IMR-90 (cell line): ENCODE measurements around the gene FOXF1. TPM values are rescaled to one million over a fixed set of nuclear protein-coding genes. Genes with fewer than 3 reads are reported as not detected.

Source experiments
- ATAC-seq: fragments of 200-7000 bp; cut with Tn5 transposase; 2 replicates; pipeline ENCODE4 v1.9.1; 2020; ENCODE audit warnings: low read depth, mild to moderate bottlenecking, moderate library complexity
- BruUV-seq: library from RNA; stranded (reverse); fragments of 400-500 nt; replicated peaks from 2 replicates; lab custom pipeline; 2021; lab: Mats Ljungman, UMichigan
- CTCF ChIA-PET: fragments of 300-600 bp; formaldehyde crosslinking; extraction: SDS; loops from one replicate; lab custom pipeline; 2021; ENCODE audit warnings: antibody characterized with exemption; lab: Yijun Ruan, JAX
- POLR2A ChIA-PET: fragments of 300-600 bp; sonication (Branson Sonifier 250); formaldehyde crosslinking; loops from one replicate; lab custom pipeline; 2022; ENCODE audit warnings: antibody characterized with exemption; ENCODE audit not compliant: unreplicated experiment; lab: Charles Lee
- DNase-seq: peaks from one replicate; pipeline ENCODE4 v3.0.0; 2013
- H2AFZ ChIP-seq: replicated peaks from 2 replicates; pipeline ENCODE3; 2013; ENCODE audit warnings: low read length, mild to moderate bottlenecking; ENCODE audit not compliant: poor library complexity
- H2AK5ac ChIP-seq: 2 replicates; pipeline ENCODE4 v1.6.1; 2013; ENCODE audit warnings: low read depth, low read length, inconsistent platforms
- H2AK9ac ChIP-seq: replicated peaks from 2 replicates; pipeline ENCODE3; 2013; ENCODE audit warnings: mild to moderate bottlenecking, low read depth, low read length, moderate library complexity; ENCODE audit not compliant: poor library complexity
- H2BK120ac ChIP-seq: 2 replicates; pipeline ENCODE4 v1.6.1; 2013; ENCODE audit warnings: low read depth, low read length, inconsistent platforms
- H2BK15ac ChIP-seq: 3 replicates; pipeline ENCODE4 v1.6.1; 2013; ENCODE audit warnings: low read depth, low read length, inconsistent platforms
- H2BK20ac ChIP-seq: 2 replicates; pipeline ENCODE4 v1.6.1; 2013; ENCODE audit warnings: low read depth, mild to moderate bottlenecking, inconsistent platforms, low read length, moderate library complexity
- H2BK5ac ChIP-seq: 2 replicates; pipeline ENCODE4 v1.6.1; 2013; ENCODE audit warnings: mild to moderate bottlenecking, low read depth, low read length, inconsistent platforms; ENCODE audit not compliant: poor library complexity, severe bottlenecking
- H3K14ac ChIP-seq: replicated peaks from 2 replicates; pipeline ENCODE4 v1.6.1; 2013; ENCODE audit warnings: low read depth, low read length, inconsistent platforms
- H3K18ac ChIP-seq: 2 replicates; pipeline ENCODE4 v1.6.1; 2013; ENCODE audit warnings: low read depth, low read length, control low read depth
- H3K23ac ChIP-seq: 2 replicates; pipeline ENCODE4 v1.6.1; 2013; ENCODE audit warnings: low read depth, low read length, inconsistent platforms
- H3K27ac ChIP-seq: 2 replicates; pipeline ENCODE4 v1.5.1; 2013; ENCODE audit warnings: mild to moderate bottlenecking, control low read depth, low read length; ENCODE audit not compliant: insufficient read depth
- H3K27me3 ChIP-seq: 2 replicates; pipeline ENCODE4 v1.6.1; 2013; ENCODE audit warnings: low read length; ENCODE audit not compliant: control insufficient read depth, insufficient read depth
- H3K36me3 ChIP-seq: 2 replicates; pipeline ENCODE4 v1.6.1; 2013; ENCODE audit warnings: low read length, mixed read lengths; ENCODE audit not compliant: control insufficient read depth, insufficient read depth
- H3K4ac ChIP-seq: 2 replicates; pipeline ENCODE4 v1.6.1; 2013; ENCODE audit warnings: low read depth, low read length, inconsistent platforms
- H3K4me1 ChIP-seq: 2 replicates; pipeline ENCODE4 v1.6.1; 2013; ENCODE audit warnings: low read length, mixed read lengths; ENCODE audit not compliant: control insufficient read depth, insufficient read depth
- H3K4me2 ChIP-seq: 2 replicates; pipeline ENCODE4 v1.6.1; 2013; ENCODE audit warnings: low read depth, mild to moderate bottlenecking, control low read depth, low read length, moderate library complexity
- H3K4me3 ChIP-seq: 2 replicates; pipeline ENCODE4 v1.5.1; 2013; ENCODE audit warnings: low read depth, mild to moderate bottlenecking, control low read depth, low read length, moderate library complexity; ENCODE audit not compliant: insufficient read depth
- H3K56ac ChIP-seq: 2 replicates; pipeline ENCODE4 v1.6.1; 2013; ENCODE audit warnings: low read length, inconsistent platforms; ENCODE audit not compliant: insufficient read depth; ENCODE audit errors: extremely low read depth
- H3K79me1 ChIP-seq, 2 experiments: 2 replicates each; pipeline ENCODE4 v1.6.1; 2013; ENCODE audit warnings: low read length in 2 of 2, inconsistent platforms in 1 of 2, low read depth in 1 of 2
- H3K9ac ChIP-seq: 2 replicates; pipeline ENCODE4 v1.6.1; 2013; ENCODE audit warnings: low read depth, low read length, control low read depth
- H3K9me1 ChIP-seq: 2 replicates; pipeline ENCODE4 v1.6.1; 2013; ENCODE audit warnings: low read length, inconsistent platforms; ENCODE audit not compliant: insufficient read depth
- H3K9me3 ChIP-seq: 2 replicates; pipeline ENCODE4 v1.6.1; 2013; ENCODE audit warnings: low read length; ENCODE audit not compliant: control insufficient read depth, insufficient read depth
- H4K20me1 ChIP-seq: 2 replicates; pipeline ENCODE4 v1.6.1; 2013; ENCODE audit warnings: low read length, inconsistent platforms; ENCODE audit not compliant: insufficient read depth
- H4K5ac ChIP-seq: 2 replicates; pipeline ENCODE4 v1.6.1; 2013; ENCODE audit warnings: mild to moderate bottlenecking, low read depth, low read length, control low read depth
- H4K8ac ChIP-seq, 2 experiments: 2 replicates each; pipeline ENCODE4 v1.6.1; 2013; ENCODE audit warnings: low read depth in 2 of 2, low read length in 2 of 2, control low read depth in 1 of 2, inconsistent platforms in 1 of 2
- H4K91ac ChIP-seq: 2 replicates; pipeline ENCODE4 v1.6.1; 2013; ENCODE audit warnings: low read depth, low read length, inconsistent platforms; ENCODE audit not compliant: insufficient read depth
- CHD1 ChIP-seq: IDR thresholded peaks from 2 replicates; pipeline ENCODE4 v1.6.1; 2012; ENCODE audit warnings: low read depth, low read length, improper control_type of control experiment
- CTCF ChIP-seq: conservative IDR thresholded peaks from 2 replicates; pipeline ENCODE4 v1.5.1; 2012; ENCODE audit warnings: mild to moderate bottlenecking, low read depth, low read length, improper control_type of control experiment
- ELK1 ChIP-seq: fragments of 150-350 bp; IDR thresholded peaks from 2 replicates; pipeline ENCODE4 v1.6.1; 2016; ENCODE audit warnings: low read depth, mild to moderate bottlenecking, low read length, moderate library complexity, borderline replicate concordance
- FOS ChIP-seq: fragments of 150-350 bp; IDR thresholded peaks from 2 replicates; pipeline ENCODE4 v1.6.1; 2016; ENCODE audit warnings: low read depth, low read length
- MAFK ChIP-seq: IDR thresholded peaks from 2 replicates; pipeline ENCODE4 v1.6.1; 2012; ENCODE audit warnings: low read depth, low read length, improper control_type of control experiment
- MAZ ChIP-seq: IDR thresholded peaks from 2 replicates; pipeline ENCODE4 v1.6.1; 2012; ENCODE audit warnings: low read depth, mild to moderate bottlenecking, low read length, improper control_type of control experiment, moderate library complexity, borderline replicate concordance
- MXI1 ChIP-seq: IDR thresholded peaks from 2 replicates; pipeline ENCODE4 v1.6.1; 2012; ENCODE audit warnings: low read depth, mild to moderate bottlenecking, low read length, moderate library complexity, borderline replicate concordance
- NFE2L2 ChIP-seq: fragments of 150-350 bp; IDR thresholded peaks from 2 replicates; pipeline ENCODE4 v1.6.1; 2016; ENCODE audit warnings: low read depth, mild to moderate bottlenecking, low read length
- POLR2A ChIP-seq: IDR thresholded peaks from 2 replicates; pipeline ENCODE4 v1.6.1; 2012; ENCODE audit warnings: mild to moderate bottlenecking, low read depth, low read length
- RCOR1 ChIP-seq: IDR thresholded peaks from 2 replicates; pipeline ENCODE4 v1.6.1; 2012; ENCODE audit warnings: mild to moderate bottlenecking, low read length, improper control_type of control experiment; ENCODE audit not compliant: insufficient replicate concordance
- RFX5 ChIP-seq: IDR thresholded peaks from 2 replicates; pipeline ENCODE4 v1.8.0; 2012; ENCODE audit warnings: low read depth, mild to moderate bottlenecking, low read length, moderate library complexity
- SMC3 ChIP-seq: fragments of 150-350 bp; IDR thresholded peaks from 2 replicates; pipeline ENCODE4 v1.6.1; 2016; ENCODE audit warnings: low read depth, mild to moderate bottlenecking, antibody characterized with exemption, low read length, moderate library complexity
- WGBS, 2 experiments: methylation state at CpG; one replicate each; pipeline versions ENCODE4 v1.1.5 to v1.1.7; 2013; ENCODE audit warnings: missing lambda C conversion rate in 2 of 2; ENCODE audit not compliant: insufficient read length in 1 of 2; ENCODE audit errors: extremely low coverage in 2 of 2; 5-methylcytosine and 5-hydroxymethylcytosine counted together
- dilution Hi-C: fragments of 300-500 bp; cut with HindIII; formaldehyde crosslinking; loops from one replicate; pipeline ENCODE4 v1.14.3; 2018; ENCODE audit warnings: low sequenced_read_pairs; ENCODE audit not compliant: unreplicated experiment
- in situ Hi-C: fragments of 300-500 bp; cut with MboI; formaldehyde crosslinking; loops from 3 replicates; pipeline ENCODE4 v1.14.3; 2019; ENCODE audit warnings: low sequenced_read_pairs, inconsistent platforms, mixed read lengths
- intact Hi-C: fragments of 100-400 bp; cut with micrococcal nuclease; formaldehyde crosslinking; loops from 2 replicates; pipeline ENCODE4 v1.10.0; 2022
- polyA plus RNA-seq, 3 experiments: library from polyadenylated mRNA; depleted of rRNA; stranded (reverse); fragments of >200 nt; gene quantifications; 2 replicates each; pipeline ENCODE4 v1.2.3, GENCODE V29; 2012; ENCODE audit warnings: low replicate concordance in 1 of 3
- total RNA-seq: library from RNA; depleted of rRNA; stranded (reverse); fragments of >200 nt; gene quantifications from 2 replicates; pipeline ENCODE4 v1.2.3, GENCODE V29; 2012
- TF ChIP-seq, protein P1 (sequence below): fragments of 150-350 bp; IDR thresholded peaks from 2 replicates; pipeline ENCODE4 v1.6.1; 2017; ENCODE audit warnings: mild to moderate bottlenecking, antibody characterized with exemption, low read length, low read depth

FOXF1 gene
- total and polyA plus RNA-seq, 2 of the 4 experiments (the other 2 are of a cell fraction): 2.7 to 33.0 TPM

DNA sequence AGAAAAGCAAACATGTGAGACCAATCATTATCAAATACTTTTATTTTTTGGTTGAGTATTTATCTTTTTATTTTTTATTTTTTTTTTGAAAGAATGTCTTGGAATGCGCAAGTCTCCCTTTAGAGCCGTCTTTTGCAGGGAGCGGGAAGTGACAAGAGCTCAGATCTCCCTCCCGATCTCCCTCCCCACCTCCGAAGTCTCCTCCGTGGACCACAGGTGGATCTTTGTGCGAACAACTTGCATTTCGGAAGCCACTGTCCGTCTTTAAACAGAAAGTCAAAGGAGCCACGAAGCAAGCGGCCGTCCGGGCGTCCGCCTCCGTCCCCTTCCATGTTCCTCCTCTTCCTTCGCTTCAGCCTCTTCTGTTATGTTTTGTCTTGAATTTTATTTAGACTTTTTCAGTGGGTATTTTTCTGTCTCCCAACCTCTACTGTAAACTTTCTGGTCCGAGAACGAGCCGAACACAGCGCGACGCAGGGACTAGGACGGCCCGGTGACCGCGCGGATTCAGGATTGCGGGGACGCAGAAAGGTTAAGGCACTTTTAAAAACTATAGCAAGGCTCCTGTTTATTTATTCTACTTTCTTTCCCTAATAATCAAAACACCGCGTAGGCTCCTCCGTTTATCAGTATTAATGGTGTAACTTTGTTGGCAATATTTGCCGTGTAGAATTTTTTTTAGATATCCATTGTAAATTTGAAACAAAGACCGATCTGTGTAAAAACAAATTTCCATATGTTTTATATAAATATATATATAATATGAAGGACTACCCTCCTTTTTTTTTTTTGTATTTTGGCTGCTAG is 3.3 kb downstream of the FOXF1 start:
- Histone ChIP-seq H3K9ac (peak overlapping the region; percentile 100), H4K91ac (peak overlapping the region; percentile 91), H3K56ac (peak overlapping the region; percentile 98), H3K79me1 (peaks cover 0 to 17% of the 10 kb centered on the region in 2 experiments; a peak in 2 of 4 replicates), H3K23ac (peak overlapping the region; percentile 98), H3K36me3 (peaks cover 67% of the 10 kb centered on the region), H2BK20ac (no peak overlapping the region), H2BK120ac (peak overlapping the region; percentile 83), H3K9me1 (no peaks in the 10 kb centered on the region), H4K5ac (peak overlapping the region; percentile 69; the same call in 1 of the 2 replicates), H4K20me1 (peaks cover 56% of the 10 kb centered on the region), H2BK5ac (peak overlapping the region; percentile 97), H3K18ac (peak overlapping the region; percentile 96), H2BK15ac (no peak overlapping the region), H3K4me1 (peaks cover 11% of the 10 kb centered on the region), H3K4me2 (peak overlapping the region; percentile 52; the same call in 1 of the 2 replicates), H3K4ac (peak overlapping the region; percentile 93), H3K4me3 (peak overlapping the region; percentile 99), H3K9me3 (no peaks in the 10 kb centered on the region), H3K27me3 (no peaks in the 10 kb centered on the region), H2AK5ac (peak overlapping the region; percentile 18; the same call in 1 of the 2 replicates), H2AFZ (no peak overlapping the region), H3K27ac (peak overlapping the region; percentile 100), H2AK9ac (peak overlapping the region; percentile 11), H4K8ac (peak overlapping the region; percentile 62 to 77), H3K14ac (peak overlapping the region; percentile 96)
- intact Hi-C loops (no loop called here), dilution Hi-C loops (no loop called here), in situ Hi-C loops (loop anchor here (5.0 kb wide), 1 partner anchor 291 kb away; no protein-coding TSS in a partner anchor)
- 0% methylated on average over 15 of the region's 35 CpGs; no CpG with 5 or more reads in 1 of the 2 experiments for WGBS, 2 experiments
- POLR2A ChIA-PET: interaction anchor here (0.6 kb wide), 2 partner anchors 10 to 598 kb away, joined by 3 read pairs; no protein-coding TSS in a partner anchor
- ATAC-seq (no peak), DNase-seq (no peak)
- TSS peak; percentile 73 for BruUV-seq
- CTCF ChIA-PET: no interaction called here
- TF ChIP-seq, protein P1, sequence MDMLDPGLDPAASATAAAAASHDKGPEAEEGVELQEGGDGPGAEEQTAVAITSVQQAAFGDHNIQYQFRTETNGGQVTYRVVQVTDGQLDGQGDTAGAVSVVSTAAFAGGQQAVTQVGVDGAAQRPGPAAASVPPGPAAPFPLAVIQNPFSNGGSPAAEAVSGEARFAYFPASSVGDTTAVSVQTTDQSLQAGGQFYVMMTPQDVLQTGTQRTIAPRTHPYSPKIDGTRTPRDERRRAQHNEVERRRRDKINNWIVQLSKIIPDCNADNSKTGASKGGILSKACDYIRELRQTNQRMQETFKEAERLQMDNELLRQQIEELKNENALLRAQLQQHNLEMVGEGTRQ: no peak
- TF ChIP-seq RFX5 (no peak), FOS (no peak), POLR2A (no peak), CHD1 (peak; percentile 25; the same call in 1 of the 2 replicates), NFE2L2 (no peak), MAZ (0 out of 2 replicates have a peak, but pooled peaks have one; percentile 9), MAFK (no peak), MXI1 (no peak), ELK1 (no peak), RCOR1 (no peak), SMC3 (no peak), CTCF (no peak)
